ENCODE data around the gene SUV39H1. TPM values are rescaled to one million over a fixed set of nuclear protein-coding genes. Genes with fewer than 3 reads are reported as not detected.
A peak's percentile ranks its signal among the peaks of the same experiment; 100 is the strongest.

The SUV39H1 gene
- total and polyA plus RNA-seq, 4 donors = 3.2 to 5.8 (median 3.7) TPM

GRCh38 chrX:48648336-48648751 lies 48.2 kb upstream of the SUV39H1 start:
- Histone ChIP-seq H3K4me3 (ENCODE audit: low read depth in 1 of 3, low read length in 3 of 3) (no peak overlapping the region), H3K9ac (ENCODE audit: low read depth in 1 of 2, low read length in 2 of 2) (no peak overlapping the region), H3K36me3 (ENCODE audit: control insufficient read depth in 4 of 4, insufficient read depth in 3 of 4, low read depth in 1 of 4, low read length in 3 of 4) (no peaks in the 10 kb centered on the region), H3K27ac (ENCODE audit: low read depth in 1 of 2, low read length in 2 of 2) (no peak overlapping the region), H3K27me3 (ENCODE audit: control insufficient read depth in 4 of 4, insufficient read depth in 4 of 4, low read length in 3 of 4) (no peaks in the 10 kb centered on the region), H3K4me1 (ENCODE audit: control insufficient read depth in 4 of 4, insufficient read depth in 4 of 4, low read length in 3 of 4) (no peaks in the 10 kb centered on the region), H3K9me3 (ENCODE audit: control insufficient read depth in 4 of 4, low read length in 3 of 4) (no peaks in the 10 kb centered on the region)
- TF ChIP-seq RAD21 (IDR thresholded peaks at IDR 0.05) = peak; percentile 80 to 81
- no peak for TF ChIP-seq REST (IDR thresholded peaks at IDR 0.05)
- no peak for TF ChIP-seq EGR1 (IDR thresholded peaks at IDR 0.05; ENCODE audit: low read depth in 2 of 2)
- TF ChIP-seq CTCF (IDR thresholded peaks at IDR 0.05; ENCODE audit: low read depth, low read length, missing input control) = peak; percentile 39
- TF ChIP-seq ZBTB33 (IDR thresholded peaks at IDR 0.05) = no peak
- 17% methylated on average over 6 of the region's 6 CpGs for WGBS
- DNase-seq (ENCODE audit: low spot score) = no peak

- Histone ChIP-seq H3K4me1 (ENCODE audit: control insufficient read depth in 4 of 4, insufficient read depth in 4 of 4, low read length in 3 of 4) (no peaks in the 10 kb centered on the region), H3K27me3 (ENCODE audit: control insufficient read depth in 4 of 4, insufficient read depth in 4 of 4, low read length in 3 of 4) (no peaks in the 10 kb centered on the region), H3K4me3 (ENCODE audit: low read depth in 1 of 3, low read length in 3 of 3) (no peak overlapping the region), H3K9ac (ENCODE audit: low read depth in 1 of 2, low read length in 2 of 2) (no peak overlapping the region), H3K27ac (ENCODE audit: low read depth in 1 of 2, low read length in 2 of 2) (no peak overlapping the region), H3K36me3 (ENCODE audit: control insufficient read depth in 4 of 4, insufficient read depth in 3 of 4, low read depth in 1 of 4, low read length in 3 of 4) (no peaks in the 10 kb centered on the region), H3K9me3 (ENCODE audit: control insufficient read depth in 4 of 4, low read length in 3 of 4) (no peaks in the 10 kb centered on the region)
- no peak for DNase-seq (ENCODE audit: low spot score)
- TF ChIP-seq HNF4A (conservative IDR thresholded peaks at IDR 0.05) = no peak
- no peak for TF ChIP-seq ATF3 (IDR thresholded peaks at IDR 0.05)
- TF ChIP-seq SP1 (IDR thresholded peaks at IDR 0.05) = no peak
- TF ChIP-seq NR2F2 (IDR thresholded peaks at IDR 0.05) = no peak
- no peak for TF ChIP-seq EGR1 (IDR thresholded peaks at IDR 0.05; ENCODE audit: low read depth in 2 of 2)
- no peak for TF ChIP-seq HNF4G (IDR thresholded peaks at IDR 0.05)
- TF ChIP-seq CTCF (IDR thresholded peaks at IDR 0.05; ENCODE audit: low read depth, low read length, missing input control) = no peak
- TF ChIP-seq REST (IDR thresholded peaks at IDR 0.05) = no peak
- no peak for TF ChIP-seq MAX (IDR thresholded peaks at IDR 0.05)
- no peak for TF ChIP-seq FOXA2 (IDR thresholded peaks at IDR 0.05)
- no peak for TF ChIP-seq ZBTB33 (IDR thresholded peaks at IDR 0.05)
- TF ChIP-seq RAD21 (IDR thresholded peaks at IDR 0.05) = no peak
- TF ChIP-seq JUND (IDR thresholded peaks at IDR 0.05) = no peak
- no peak for TF ChIP-seq FOXA1 (IDR thresholded peaks at IDR 0.05)
- 82% methylated on average over 3 of the region's 3 CpGs for WGBS
Measured at GRCh38 chrX:48649102-48649501, 47.4 kb upstream of the SUV39H1 start.
